B cell (primary cell): Measurements from ENCODE around the gene KMT2A.

Source experiments
- EZH2 ChIP-seq: IDR thresholded peaks from 2 replicates; pipeline ENCODE4 v1.6.1; 2012; ENCODE audit warnings: borderline replicate concordance, low read depth, mild to moderate bottlenecking, moderate library complexity, low read length; ENCODE audit not compliant: insufficient read depth, poor library complexity, severe bottlenecking
- TF ChIP-seq, protein P1 (sequence below): fragments of 200-600 bp; IDR thresholded peaks from one replicate; pipeline ENCODE4 v1.8.0; 2022; ENCODE audit warnings: antibody characterized with exemption, mild to moderate bottlenecking

DNA sequence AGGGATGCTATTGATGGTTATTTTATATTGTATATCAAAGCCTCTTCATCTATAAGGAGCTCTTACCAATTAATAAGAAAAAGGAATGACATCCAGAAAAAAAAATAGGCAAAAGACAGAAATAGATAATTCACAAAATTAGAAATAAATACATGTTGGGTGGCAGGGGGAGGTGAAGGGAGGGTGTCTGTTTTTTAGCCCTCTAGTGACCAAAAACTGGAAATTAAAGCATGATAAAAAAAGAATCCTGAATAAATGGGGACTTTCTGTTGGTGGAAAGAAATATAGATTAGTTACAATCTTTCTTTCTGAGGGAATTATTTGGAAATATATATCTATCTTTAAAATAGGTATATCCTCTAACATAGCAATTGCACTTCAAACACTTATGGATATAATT, 49.0 kb downstream of the KMT2A start:
- TF ChIP-seq, protein P1, sequence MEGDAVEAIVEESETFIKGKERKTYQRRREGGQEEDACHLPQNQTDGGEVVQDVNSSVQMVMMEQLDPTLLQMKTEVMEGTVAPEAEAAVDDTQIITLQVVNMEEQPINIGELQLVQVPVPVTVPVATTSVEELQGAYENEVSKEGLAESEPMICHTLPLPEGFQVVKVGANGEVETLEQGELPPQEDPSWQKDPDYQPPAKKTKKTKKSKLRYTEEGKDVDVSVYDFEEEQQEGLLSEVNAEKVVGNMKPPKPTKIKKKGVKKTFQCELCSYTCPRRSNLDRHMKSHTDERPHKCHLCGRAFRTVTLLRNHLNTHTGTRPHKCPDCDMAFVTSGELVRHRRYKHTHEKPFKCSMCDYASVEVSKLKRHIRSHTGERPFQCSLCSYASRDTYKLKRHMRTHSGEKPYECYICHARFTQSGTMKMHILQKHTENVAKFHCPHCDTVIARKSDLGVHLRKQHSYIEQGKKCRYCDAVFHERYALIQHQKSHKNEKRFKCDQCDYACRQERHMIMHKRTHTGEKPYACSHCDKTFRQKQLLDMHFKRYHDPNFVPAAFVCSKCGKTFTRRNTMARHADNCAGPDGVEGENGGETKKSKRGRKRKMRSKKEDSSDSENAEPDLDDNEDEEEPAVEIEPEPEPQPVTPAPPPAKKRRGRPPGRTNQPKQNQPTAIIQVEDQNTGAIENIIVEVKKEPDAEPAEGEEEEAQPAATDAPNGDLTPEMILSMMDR, result peak; percentile 8
- no peak for TF ChIP-seq EZH2
